Spleen (tissue), 11 donors: ENCODE data around the gene FMNL3. TPM values are rescaled to one million over a fixed set of nuclear protein-coding genes. Genes with fewer than 3 reads are reported as not detected.

Experiments used
- DNase-seq: peaks from one replicate; pipeline ENCODE4 v3.0.0-alpha.2; 2020
- H3K27ac ChIP-seq, 8 donors: fragments of 200-600 bp; sonication (generic) in 7 of 8; 1 replicate in 4 of 8; 2 replicates in 4 of 8; pipeline versions ENCODE4 v1.5.0 to v1.8.0; 2016 to 2021; ENCODE audit warnings: inconsistent platforms in 4 of 8, mild to moderate bottlenecking in 4 of 8, moderate library complexity in 1 of 8
- H3K27me3 ChIP-seq, 7 donors: fragments of 200-600 bp; sonication (generic) in 6 of 7; replicated peaks in 1 of 7; 1 replicate in 4 of 7; 2 replicates in 3 of 7; pipeline versions ENCODE4 v1.5.0 to v1.8.0; 2016 to 2021; ENCODE audit warnings: inconsistent platforms in 3 of 7, mild to moderate bottlenecking in 1 of 7
- H3K36me3 ChIP-seq, 6 donors: fragments of 200-600 bp; sonication (generic) in 5 of 6; 1 replicate in 4 of 6; 2 replicates in 2 of 6; pipeline versions ENCODE4 v1.5.0 to v1.8.0; 2016 to 2021; ENCODE audit warnings: inconsistent platforms in 2 of 6
- H3K4me1 ChIP-seq, 6 donors: fragments of 200-600 bp; sonication (generic) in 5 of 6; 1 replicate in 3 of 6; 2 replicates in 3 of 6; pipeline versions ENCODE4 v1.5.0 to v1.8.0; 2016 to 2021; ENCODE audit warnings: inconsistent platforms in 3 of 6
- H3K4me3 ChIP-seq, 8 donors: fragments of 200-600 bp; sonication (generic) in 7 of 8; 1 replicate in 4 of 8; 2 replicates in 4 of 8; pipeline versions ENCODE4 v1.5.0 to v1.8.0; 2016 to 2021; ENCODE audit warnings: inconsistent platforms in 4 of 8, mild to moderate bottlenecking in 4 of 8, moderate library complexity in 2 of 8
- H3K9me3 ChIP-seq, 8 donors: fragments of 200-600 bp; sonication (generic) in 7 of 8; 1 replicate in 4 of 8; 2 replicates in 4 of 8; pipeline versions ENCODE4 v1.5.0 to v1.8.0; 2016 to 2021; ENCODE audit warnings: inconsistent platforms in 4 of 8
- CTCF ChIP-seq, 11 experiments: fragments of 200-600 bp in 7 of 11; fragments of 450-650 bp in 4 of 11; sonication (generic) in 4 of 11; IDR thresholded peaks in 8 of 11; conservative IDR thresholded peaks in 3 of 11; 1 replicate in 7 of 11; 2 replicates in 4 of 11; pipeline versions ENCODE4 v1.4.0 to v1.8.0; 2016 to 2021; ENCODE audit warnings: antibody characterized with exemption in 11 of 11, inconsistent platforms in 4 of 11, mild to moderate bottlenecking in 1 of 11
- POLR2A ChIP-seq, 3 donors: fragments of 450-650 bp; IDR thresholded peaks; one replicate each; pipeline ENCODE4 v1.5.1; 2017; ENCODE audit warnings: antibody characterized with exemption in 3 of 3, mild to moderate bottlenecking in 1 of 3
- POLR2AphosphoS5 ChIP-seq, 3 donors: sonication (generic); formaldehyde crosslinking; IDR thresholded peaks; one replicate each; pipeline ENCODE4 v1.5.1; 2017; ENCODE audit warnings: antibody characterized with exemption in 3 of 3
- WGBS, 5 donors: extraction: QIAGEN DNeasy Blood & Tissue Kit in 3 of 5; methylation state at CpG; one replicate each; pipeline versions ENCODE4 v1.1.5 to v1.1.7; 2013 to 2018; 5-methylcytosine and 5-hydroxymethylcytosine counted together
- intact Hi-C: fragments of 100-400 bp; cut with DNase I; formaldehyde crosslinking; loops from one replicate; pipeline ENCODE4 v1.15.0; 2023; ENCODE audit warnings: low total_unique reads
- polyA plus RNA-seq, 3 donors: library from polyadenylated mRNA; stranded (reverse); fragments of 200-250 nt; gene quantifications; one replicate each; pipeline ENCODE4 v1.2.1, GENCODE V29; 2013
- total RNA-seq, 7 donors: library from RNA; depleted of rRNA in 3 of 7; stranded (reverse); fragments of >200 nt in 3 of 7; fragmentation: NEBNext Ultra II Directional in 4 of 7; extraction: Animal tissue kit (Norgen Biotek cat#: 25700) in 4 of 7; gene quantifications; one replicate each; pipeline versions ENCODE4 v1.1.0 to v1.2.1, GENCODE V29; 2016 to 2021
- donor health status: healthy with polysubstance abuse.
- donor health status: DM: no; HTN: no; CAD: no; lungs with moderate emphysema.
- donor health status: DM: no; HTN: no; CAD: no.
- donor health status: Bipolar disorder and iron deficiency.
- donor health status: healthy.
- donor health status: DM: no; HTN: no; CAD: no.
- donor health status: DM: yes; HTN: yes; CAD: no.

The FMNL3 gene
- total and polyA plus RNA-seq, 10 donors, result 8.6 to 46.9 (median 27.3) TPM

DNA sequence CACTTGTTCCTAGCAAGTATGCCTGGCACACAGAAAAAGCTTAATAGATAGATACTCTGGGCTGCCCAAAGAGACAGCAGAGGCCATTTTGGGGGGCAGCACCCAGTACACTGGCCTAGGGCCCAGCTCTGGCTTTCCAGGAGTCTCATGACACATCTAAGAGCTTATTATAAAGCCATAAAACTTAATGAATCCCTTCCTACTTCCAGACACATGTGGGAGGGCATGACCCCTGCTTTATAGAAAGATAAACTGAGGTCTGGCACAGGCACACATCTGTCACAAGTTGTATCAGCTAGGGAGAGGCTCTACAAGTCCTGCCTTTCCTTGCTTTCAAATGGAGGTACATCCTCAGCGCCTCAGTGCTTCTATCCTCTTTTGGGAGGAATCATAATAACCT is 27.1 kb downstream of the FMNL3 start:
- DNase-seq, result no peak
- H3K4me1 ChIP-seq, result peaks cover 0 to 64% (median 20%) of the 10 kb centered on the region in 6 donors
- no peaks in the 10 kb centered on the region for H3K9me3 ChIP-seq
- intact Hi-C loops, result no loop called here
- 79 to 100% (median 94%) methylated on average over 1 of the region's 1 CpG for WGBS, 5 donors
- no peak for TF ChIP-seq POLR2AphosphoS5 (IDR thresholded peaks at IDR 0.05)
- no peak for TF ChIP-seq POLR2A (IDR thresholded peaks at IDR 0.05)
- TF ChIP-seq CTCF (IDR thresholded peaks at IDR 0.05 in 8 of 11, conservative IDR thresholded peaks at IDR 0.05 in 3 of 11), result no peak
- H3K4me3 ChIP-seq, result no peak overlapping the region
- no peak overlapping the region for H3K27ac ChIP-seq
- H3K27me3 ChIP-seq, result no peaks in the 10 kb centered on the region
- no peaks in the 10 kb centered on the region for H3K36me3 ChIP-seq

- H3K27ac ChIP-seq, result no peak overlapping the region
- no peaks in the 10 kb centered on the region for H3K27me3 ChIP-seq
- peaks cover 1 to 64% (median 18%) of the 10 kb centered on the region in 6 donors for H3K4me1 ChIP-seq
- H3K4me3 ChIP-seq, result no peak overlapping the region
- TF ChIP-seq POLR2AphosphoS5 (IDR thresholded peaks at IDR 0.05) (no peak), POLR2A (IDR thresholded peaks at IDR 0.05) (no peak), CTCF (IDR thresholded peaks at IDR 0.05 in 8 of 11, conservative IDR thresholded peaks at IDR 0.05 in 3 of 11) (no peak)
- no peaks in the 10 kb centered on the region for H3K36me3 ChIP-seq
- no peaks in the 10 kb centered on the region for H3K9me3 ChIP-seq
- intact Hi-C loops, result no loop called here
- DNase-seq, result no peak
- 84 to 89% (median 85%) methylated on average over 3 of the region's 3 CpGs for WGBS, 5 donors
Observed at GRCh38 chr12:49678711-49679110, 28.5 kb downstream of the FMNL3 start.

GRCh38 chr12:49675137-49675536 is 32.1 kb downstream of the FMNL3 start:
- no peaks in the 10 kb centered on the region for H3K36me3 ChIP-seq
- H3K9me3 ChIP-seq, result no peaks in the 10 kb centered on the region
- intact Hi-C loops, result no loop called here
- TF ChIP-seq CTCF (IDR thresholded peaks at IDR 0.05 in 8 of 11, conservative IDR thresholded peaks at IDR 0.05 in 3 of 11) (no peak), POLR2A (IDR thresholded peaks at IDR 0.05) (no peak), POLR2AphosphoS5 (IDR thresholded peaks at IDR 0.05) (no peak)
- no peaks in the 10 kb centered on the region for H3K27me3 ChIP-seq
- H3K27ac ChIP-seq, result peak overlapping the region in 6 of 8 donors; percentile 8 to 91 (median 86)
- no peak for DNase-seq
- no peak overlapping the region for H3K4me3 ChIP-seq
- 79 to 93% (median 84%) methylated on average over 7 of the region's 7 CpGs for WGBS, 5 donors
- peaks cover 36 to 70% (median 48%) of the 10 kb centered on the region in 6 donors for H3K4me1 ChIP-seq

DNA sequence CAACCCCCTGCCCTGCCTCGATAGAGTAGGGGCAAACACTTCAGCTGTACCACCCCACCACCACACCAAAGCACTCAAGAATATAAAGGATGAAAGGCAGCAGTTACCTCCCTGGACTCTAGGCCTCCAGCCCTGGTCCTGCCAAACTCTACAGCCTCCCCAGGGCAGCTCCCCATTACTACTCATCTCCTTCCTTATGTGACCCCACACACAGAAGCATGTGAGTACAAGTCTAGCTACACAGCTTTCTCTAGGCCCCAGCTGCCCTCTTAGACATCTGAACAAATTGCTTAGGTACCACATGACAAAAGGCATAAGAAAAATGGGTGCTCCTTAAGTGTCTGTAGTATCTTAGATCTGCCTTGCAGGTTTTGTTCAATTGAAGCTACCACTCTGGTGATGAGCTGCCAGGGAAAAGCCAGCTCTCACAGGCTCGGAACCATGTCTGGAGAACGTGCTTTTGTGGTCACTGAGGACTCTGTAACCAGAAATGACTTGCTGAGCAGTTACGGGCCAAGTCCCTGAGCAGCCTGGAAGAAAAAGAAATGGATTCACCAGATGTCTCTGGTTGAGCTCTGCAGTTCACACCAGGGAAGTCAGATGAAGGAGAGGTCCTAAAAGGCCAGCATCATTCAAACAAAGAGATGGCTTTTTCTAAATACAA is 32.8 kb downstream of the FMNL3 start:
- TF ChIP-seq POLR2A (IDR thresholded peaks at IDR 0.05), result no peak
- no peak for TF ChIP-seq POLR2AphosphoS5 (IDR thresholded peaks at IDR 0.05)
- TF ChIP-seq CTCF (IDR thresholded peaks at IDR 0.05 in 8 of 11, conservative IDR thresholded peaks at IDR 0.05 in 3 of 11), result no peak
- no peak for DNase-seq
- intact Hi-C loops, result no loop called here

More for the DNA sequence above, 32.8 kb downstream of the FMNL3 start:
- peaks cover 43 to 75% (median 55%) of the 10 kb centered on the region in 6 donors for H3K4me1 ChIP-seq
- H3K27ac ChIP-seq, result peak overlapping the region; percentile 68 to 91 (median 83)
- 54 to 68% (median 57%) methylated on average over 4 of the region's 4 CpGs for WGBS, 5 donors
- no peaks in the 10 kb centered on the region for H3K27me3 ChIP-seq
- H3K9me3 ChIP-seq, result no peaks in the 10 kb centered on the region
- H3K36me3 ChIP-seq, result no peaks in the 10 kb centered on the region
- no peak overlapping the region for H3K4me3 ChIP-seq
